Endothelial cell of umbilical vein (primary cell): Measurements from ENCODE around the gene SUGCT. TPM values are rescaled to one million over a fixed set of nuclear protein-coding genes. Genes with fewer than 3 reads are reported as not detected.

Experiments used
- BruUV-seq: library from RNA; stranded (reverse); fragments of 400-500 nt; replicated peaks from 2 replicates; lab custom pipeline; 2021; lab: Mats Ljungman, UMichigan
- CTCF ChIA-PET: fragments of 300-600, 350-600 bp; sonication (Branson Sonifier 250); formaldehyde crosslinking; loops from one replicate; lab custom pipeline; 2021; ENCODE audit warnings: antibody characterized with exemption, inconsistent platforms; lab: Charles Lee
- POLR2A ChIA-PET: fragments of 300-600, 350-600 bp; sonication (Branson Sonifier 250); formaldehyde crosslinking; loops from one replicate; lab custom pipeline; 2021; ENCODE audit warnings: antibody characterized with exemption, inconsistent platforms; lab: Charles Lee
- DNase-seq: peaks from one replicate; pipeline ENCODE4 v3.0.0-alpha.2; 2011; ENCODE audit warnings: low read depth, low spot score
- FAIRE-seq: peaks from 2 replicates; lab custom pipeline; 2011; peaks lifted over from hg19 to GRCh38; lab: Jason Lieb, UNC
- H2AFZ ChIP-seq: 2 replicates; pipeline ENCODE4 v1.6.0; 2012; ENCODE audit warnings: low read depth, low read length, control low read depth, inconsistent platforms
- H3K27ac ChIP-seq: 2 replicates; pipeline ENCODE4 v1.5.1; 2011; ENCODE audit warnings: low read depth, mild to moderate bottlenecking, control low read depth, low read length, moderate library complexity; ENCODE audit not compliant: insufficient read depth
- H3K27me3 ChIP-seq, 2 experiments: 2 replicates each; pipeline versions ENCODE4 v1.6.0 to v1.6.1; 2011; ENCODE audit warnings: low read length in 2 of 2, mixed read lengths in 1 of 2; ENCODE audit not compliant: control insufficient read depth in 2 of 2, insufficient read depth in 2 of 2
- H3K36me3 ChIP-seq, 2 experiments: 2 replicates in 1 of 2; 3 replicates in 1 of 2; pipeline ENCODE4 v1.5.1; 2011; ENCODE audit warnings: low read length in 2 of 2, mild to moderate bottlenecking in 1 of 2, moderate library complexity in 1 of 2; ENCODE audit not compliant: control insufficient read depth in 2 of 2, insufficient read depth in 2 of 2; ENCODE audit errors: extremely low read depth in 1 of 2
- H3K4me1 ChIP-seq: 3 replicates; pipeline ENCODE4 v1.5.1; 2011; ENCODE audit warnings: mild to moderate bottlenecking, low read length; ENCODE audit not compliant: control insufficient read depth, insufficient read depth; ENCODE audit errors: extremely low read depth
- H3K4me2 ChIP-seq: 2 replicates; pipeline ENCODE4 v1.6.1; 2011; ENCODE audit warnings: low read length, control low read depth, mixed read lengths; ENCODE audit not compliant: insufficient read depth
- H3K4me3 ChIP-seq, 3 experiments: fragments of 200-600 bp in 1 of 3; sonication (generic), shearing (Covaris generic) in 1 of 3; replicated peaks in 1 of 3; 2 replicates each; pipeline ENCODE4 v1.5.1; 2011 to 2016; ENCODE audit warnings: control low read depth in 3 of 3, low read length in 3 of 3, mild to moderate bottlenecking in 2 of 3, inconsistent platforms in 1 of 3, low read depth in 1 of 3, moderate library complexity in 1 of 3; ENCODE audit not compliant: insufficient read depth in 1 of 3
- H3K79me2 ChIP-seq: 2 replicates; pipeline ENCODE4 v1.6.0; 2012; ENCODE audit warnings: low read length, inconsistent platforms; ENCODE audit not compliant: control insufficient read depth, insufficient read depth
- H3K9ac ChIP-seq: replicated peaks from 2 replicates; pipeline ENCODE3; 2011; ENCODE audit warnings: low read length, control low read depth; ENCODE audit not compliant: insufficient read depth; ENCODE audit errors: extremely low read depth
- H3K9me1 ChIP-seq: replicated peaks from 3 replicates; pipeline ENCODE4 v1.6.0; 2011; ENCODE audit warnings: mild to moderate bottlenecking, low read length; ENCODE audit not compliant: control insufficient read depth, insufficient read depth; ENCODE audit errors: extremely low read depth
- H3K9me3 ChIP-seq: replicated peaks from 2 replicates; pipeline ENCODE4 v1.5.1; 2012; ENCODE audit warnings: low read length, inconsistent platforms; ENCODE audit not compliant: control insufficient read depth, insufficient read depth
- H4K20me1 ChIP-seq: replicated peaks from 2 replicates; pipeline ENCODE3; 2011; ENCODE audit warnings: mild to moderate bottlenecking, low read length; ENCODE audit not compliant: control insufficient read depth, insufficient read depth; ENCODE audit errors: extremely low read depth
- EZH2 ChIP-seq: IDR thresholded peaks from 2 replicates; pipeline ENCODE4 v1.6.1; 2012; ENCODE audit warnings: borderline replicate concordance, low read depth, mild to moderate bottlenecking, moderate library complexity, low read length, inconsistent platforms; ENCODE audit not compliant: severe bottlenecking
- FOS ChIP-seq: IDR thresholded peaks from 2 replicates; pipeline ENCODE4 v1.6.1; 2011; ENCODE audit warnings: mild to moderate bottlenecking, low read length, moderate library complexity, borderline replicate concordance; ENCODE audit not compliant: insufficient read depth
- GATA2 ChIP-seq: IDR thresholded peaks from 2 replicates; pipeline ENCODE4 v1.7.0; 2011; ENCODE audit warnings: low read depth, mild to moderate bottlenecking, moderate library complexity, mixed read lengths, low read length; ENCODE audit not compliant: insufficient read length, insufficient read depth
- JUN ChIP-seq: IDR thresholded peaks from 2 replicates; pipeline ENCODE4 v1.6.1; 2011; ENCODE audit warnings: borderline replicate concordance, low read depth; ENCODE audit not compliant: insufficient read length, insufficient read depth
- MYC ChIP-seq: IDR thresholded peaks from one replicate; pipeline ENCODE4 v1.6.1; 2011; ENCODE audit warnings: mild to moderate bottlenecking, low read depth, low read length
- POLR2A ChIP-seq: IDR thresholded peaks from 2 replicates; pipeline ENCODE4 v1.6.1; 2012; ENCODE audit warnings: low read depth, mild to moderate bottlenecking, control low read depth, low read length
- POLR2AphosphoS5 ChIP-seq: IDR thresholded peaks from 2 replicates; pipeline ENCODE4 v1.6.1; 2012; ENCODE audit warnings: low read depth, mild to moderate bottlenecking, control low read depth, low read length, moderate library complexity; ENCODE audit not compliant: insufficient read depth
- dilution Hi-C: fragments of 300-500 bp; cut with MboI; formaldehyde crosslinking; loops from one replicate; pipeline ENCODE4 v1.15.0; 2019; ENCODE audit warnings: low sequenced_read_pairs; ENCODE audit not compliant: extremely low pct_ligation_motif_present
- intact Hi-C: fragments of 100-400 bp; cut with micrococcal nuclease; formaldehyde crosslinking; loops from one replicate; pipeline ENCODE4 v1.10.0; 2022
- polyA plus RNA-seq, 4 experiments: library from polyadenylated mRNA; depleted of rRNA in 3 of 4; stranded (reverse) in 3 of 4; unstranded in 1 of 4; fragments of >200 nt; gene quantifications; 2 replicates each; pipeline versions ENCODE4 v1.2.1 to v1.2.3, GENCODE V29; 2011 to 2012; ENCODE audit warnings: missing spikeins in 1 of 4
- total RNA-seq: library from RNA; stranded (reverse); gene quantifications from 2 replicates; pipeline ENCODE4 v1.2.3, GENCODE V29; 2021
- TF ChIP-seq, protein P1 (sequence below), 2 donors: IDR thresholded peaks; 1 replicate in 1 of 2; 2 replicates in 1 of 2; pipeline ENCODE4 v1.5.1; 2011; ENCODE audit warnings: low read length in 2 of 2, mild to moderate bottlenecking in 2 of 2, moderate library complexity in 2 of 2, control low read depth in 1 of 2, inconsistent platforms in 1 of 2, low read depth in 1 of 2; ENCODE audit not compliant: insufficient read depth in 1 of 2; ENCODE audit errors: extremely low read depth in 1 of 2
- TF ChIP-seq, protein P2 (sequence below): IDR thresholded peaks from 2 replicates; pipeline ENCODE4 v1.6.1; 2011; ENCODE audit not compliant: insufficient read depth, insufficient read length

Gene SUGCT
- total and polyA plus RNA-seq, 2 donors (not counting 3 experiments of a cell fraction or from before 2014, with no cell fraction given), result 1.2 to 1.4 TPM

DNA sequence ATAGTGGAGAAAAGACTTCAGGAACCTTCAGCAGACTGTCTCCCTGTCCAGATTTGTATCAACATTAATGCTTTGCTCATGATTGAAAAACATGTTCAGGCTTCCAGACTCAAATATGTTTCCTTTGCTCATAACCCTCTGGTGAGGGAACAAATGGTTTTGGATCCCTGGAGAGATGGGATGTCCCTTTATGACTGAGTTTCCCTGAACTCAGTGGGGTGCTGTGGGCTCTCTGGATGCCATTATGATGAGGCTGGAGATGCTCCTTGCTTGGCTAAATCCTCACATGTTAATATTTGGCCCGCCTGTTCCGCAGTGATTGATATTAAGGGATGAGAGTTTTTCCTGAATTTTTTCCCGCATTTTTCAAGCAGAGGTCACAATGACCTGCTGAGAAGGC is 749.4 kb downstream of the SUGCT start:
- Histone ChIP-seq H3K79me2 (no peaks in the 10 kb centered on the region), H3K36me3 (no peaks in the 10 kb centered on the region), H3K4me1 (peaks cover 9% of the 10 kb centered on the region), H3K4me2 (no peak overlapping the region), H3K9ac (no peak overlapping the region), H4K20me1 (no peaks in the 10 kb centered on the region), H2AFZ (no peak overlapping the region), H3K9me3 (no peaks in the 10 kb centered on the region), H3K27ac (no peak overlapping the region), H3K27me3 (no peaks in the 10 kb centered on the region), H3K4me3 (no peak overlapping the region), H3K9me1 (no peaks in the 10 kb centered on the region)
- FAIRE-seq (no peak), DNase-seq (no peak)
- no TSS peak for BruUV-seq
- TF ChIP-seq GATA2, result no peak
- no peak for TF ChIP-seq POLR2A
- no peak for TF ChIP-seq FOS
- no peak for TF ChIP-seq POLR2AphosphoS5
- TF ChIP-seq, protein P1, sequence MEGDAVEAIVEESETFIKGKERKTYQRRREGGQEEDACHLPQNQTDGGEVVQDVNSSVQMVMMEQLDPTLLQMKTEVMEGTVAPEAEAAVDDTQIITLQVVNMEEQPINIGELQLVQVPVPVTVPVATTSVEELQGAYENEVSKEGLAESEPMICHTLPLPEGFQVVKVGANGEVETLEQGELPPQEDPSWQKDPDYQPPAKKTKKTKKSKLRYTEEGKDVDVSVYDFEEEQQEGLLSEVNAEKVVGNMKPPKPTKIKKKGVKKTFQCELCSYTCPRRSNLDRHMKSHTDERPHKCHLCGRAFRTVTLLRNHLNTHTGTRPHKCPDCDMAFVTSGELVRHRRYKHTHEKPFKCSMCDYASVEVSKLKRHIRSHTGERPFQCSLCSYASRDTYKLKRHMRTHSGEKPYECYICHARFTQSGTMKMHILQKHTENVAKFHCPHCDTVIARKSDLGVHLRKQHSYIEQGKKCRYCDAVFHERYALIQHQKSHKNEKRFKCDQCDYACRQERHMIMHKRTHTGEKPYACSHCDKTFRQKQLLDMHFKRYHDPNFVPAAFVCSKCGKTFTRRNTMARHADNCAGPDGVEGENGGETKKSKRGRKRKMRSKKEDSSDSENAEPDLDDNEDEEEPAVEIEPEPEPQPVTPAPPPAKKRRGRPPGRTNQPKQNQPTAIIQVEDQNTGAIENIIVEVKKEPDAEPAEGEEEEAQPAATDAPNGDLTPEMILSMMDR (IDR thresholded peaks at IDR 0.05; ENCODE audit: extremely low read depth in 1 of 2, insufficient read depth in 1 of 2, low read depth in 1 of 2, low read length in 2 of 2), result no peak
- TF ChIP-seq, protein P2, sequence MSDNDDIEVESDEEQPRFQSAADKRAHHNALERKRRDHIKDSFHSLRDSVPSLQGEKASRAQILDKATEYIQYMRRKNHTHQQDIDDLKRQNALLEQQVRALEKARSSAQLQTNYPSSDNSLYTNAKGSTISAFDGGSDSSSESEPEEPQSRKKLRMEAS, result no peak
- no peak for TF ChIP-seq EZH2
- no peak for TF ChIP-seq MYC
- TF ChIP-seq JUN, result no peak
- intact Hi-C loops (no loop called here), dilution Hi-C loops (no loop called here)
- ChIA-PET POLR2A (no interaction called here), CTCF (no interaction called here)
